ENCODE measurements around the gene PPIF. TPM values are rescaled to one million over a fixed set of nuclear protein-coding genes. Genes with fewer than 3 reads are reported as not detected.

The PPIF gene
- total RNA-seq, 1 donor from 2014 or later, result 93.4 TPM

- DNase-seq (ENCODE audit: low spot score), result peak; percentile 89
- ATAC-seq, result peak; percentile 77
Observed at GRCh38 chr10:79397575-79398303, 50.5 kb downstream of the PPIF start.

GRCh38 chr10:79398642-79399041 is 51.4 kb downstream of the PPIF start:
- ATAC-seq (no peak), DNase-seq (ENCODE audit: low spot score) (no peak)

GRCh38 chr10:79399223-79399831 is 52.1 kb downstream of the PPIF start:
- DNase-seq (ENCODE audit: low spot score) (peak; percentile 72), ATAC-seq (peak; percentile 50)

- peak; percentile 26 for ATAC-seq
- DNase-seq (ENCODE audit: low spot score), result no peak
Observed at GRCh38 chr10:79400146-79401004, 53.1 kb downstream of the PPIF start.

GRCh38 chr10:79401015-79401921 is 54.0 kb downstream of the PPIF start:
- no peak for DNase-seq (ENCODE audit: low spot score)

GRCh38 chr10:79402625-79402946 is 55.3 kb downstream of the PPIF start:
- DNase-seq (ENCODE audit: low spot score) (no peak), ATAC-seq (no peak)

More at GRCh38 chr10:79401015-79401921, 54.0 kb downstream of the PPIF start:
- ATAC-seq, result peak; percentile 8

- ATAC-seq, result no peak
- no peak for DNase-seq (ENCODE audit: low spot score)
Observed at GRCh38 chr10:79402951-79403350, 55.7 kb downstream of the PPIF start.

GRCh38 chr10:79403441-79404230 is 56.4 kb downstream of the PPIF start:
- DNase-seq (ENCODE audit: low spot score) (peak; percentile 51), ATAC-seq (no peak)

- peak; percentile 65 for DNase-seq (ENCODE audit: low spot score)
- peak; percentile 7 for ATAC-seq
Observed at GRCh38 chr10:79404231-79404609, 57.0 kb downstream of the PPIF start.

- DNase-seq (ENCODE audit: low spot score) (no peak), ATAC-seq (no peak)
Observed at GRCh38 chr10:79404690-79405131, 57.4 kb downstream of the PPIF start.

Other genes starting within 250 kb of the PPIF start
- gene ZCCHC24, start 98.2 kb downstream of the PPIF start, total RNA-seq, result 30.5 TPM
- gene EIF5AL1, start 165.1 kb downstream of the PPIF start, total RNA-seq, result 0.48 TPM
- gene SFTPA2, start 212.9 kb downstream of the PPIF start, total RNA-seq, result 6.5 TPM

All from left lobe of liver (tissue), 2 donors.